ENCODE results near the gene CYP46A1. TPM values are rescaled to one million over a fixed set of nuclear protein-coding genes. Genes with fewer than 3 reads are reported as not detected.

The CYP46A1 gene
- total and polyA plus RNA-seq, 8 donors, result 1.0 to 5.2 (median 1.8) TPM

DNA sequence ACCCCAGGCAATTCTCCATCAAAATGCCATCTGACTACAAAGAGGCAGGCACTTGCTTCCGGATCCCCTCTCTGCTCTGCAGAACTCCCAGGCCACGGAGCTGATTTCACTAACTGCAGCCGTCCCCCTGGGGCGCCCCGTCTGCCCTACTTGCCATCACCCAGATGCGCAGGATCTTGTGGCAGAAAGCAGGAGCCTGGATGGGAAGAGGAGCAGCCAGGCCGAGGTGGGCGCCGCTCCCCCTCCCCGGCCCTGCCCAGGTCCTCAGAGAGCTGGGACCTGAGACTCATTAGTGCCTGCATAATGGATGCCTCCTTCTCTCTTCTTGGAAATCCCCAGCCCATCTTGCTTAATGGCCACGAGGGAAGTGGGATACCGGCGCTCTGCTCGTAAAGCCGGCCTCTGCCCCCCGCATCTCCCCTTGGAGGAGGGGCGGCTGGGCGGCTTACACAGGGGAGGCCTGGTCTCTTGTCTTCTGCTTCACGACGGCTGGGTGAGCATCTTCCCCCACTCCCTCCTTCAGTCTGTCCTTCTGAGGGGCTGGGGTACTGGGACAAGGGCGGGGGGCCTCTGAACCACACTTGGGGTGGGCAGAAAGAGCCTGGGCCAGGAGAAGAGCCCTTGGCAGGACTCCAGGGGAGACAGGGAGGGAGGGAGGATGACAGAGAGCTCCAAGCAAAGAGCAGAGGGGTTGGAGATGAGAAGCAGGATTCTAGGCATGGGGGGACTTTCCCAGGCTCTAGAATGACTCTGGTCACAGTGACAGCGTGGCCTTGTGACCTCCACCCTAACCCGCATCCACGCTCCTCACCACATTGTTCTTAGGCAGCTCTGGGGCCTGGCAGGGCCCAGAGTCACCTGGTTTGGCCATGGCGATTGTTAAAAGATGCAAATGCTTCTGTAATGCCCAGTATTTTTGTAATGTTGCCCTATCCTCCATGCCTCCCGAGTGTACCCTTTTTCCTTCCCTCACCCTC, 89.7 kb downstream of the CYP46A1 start:
- no peak for DNase-seq
- no peak overlapping the region for H3K27ac ChIP-seq
- intact Hi-C loops (cut with DNase I), result no loop called here

DNA sequence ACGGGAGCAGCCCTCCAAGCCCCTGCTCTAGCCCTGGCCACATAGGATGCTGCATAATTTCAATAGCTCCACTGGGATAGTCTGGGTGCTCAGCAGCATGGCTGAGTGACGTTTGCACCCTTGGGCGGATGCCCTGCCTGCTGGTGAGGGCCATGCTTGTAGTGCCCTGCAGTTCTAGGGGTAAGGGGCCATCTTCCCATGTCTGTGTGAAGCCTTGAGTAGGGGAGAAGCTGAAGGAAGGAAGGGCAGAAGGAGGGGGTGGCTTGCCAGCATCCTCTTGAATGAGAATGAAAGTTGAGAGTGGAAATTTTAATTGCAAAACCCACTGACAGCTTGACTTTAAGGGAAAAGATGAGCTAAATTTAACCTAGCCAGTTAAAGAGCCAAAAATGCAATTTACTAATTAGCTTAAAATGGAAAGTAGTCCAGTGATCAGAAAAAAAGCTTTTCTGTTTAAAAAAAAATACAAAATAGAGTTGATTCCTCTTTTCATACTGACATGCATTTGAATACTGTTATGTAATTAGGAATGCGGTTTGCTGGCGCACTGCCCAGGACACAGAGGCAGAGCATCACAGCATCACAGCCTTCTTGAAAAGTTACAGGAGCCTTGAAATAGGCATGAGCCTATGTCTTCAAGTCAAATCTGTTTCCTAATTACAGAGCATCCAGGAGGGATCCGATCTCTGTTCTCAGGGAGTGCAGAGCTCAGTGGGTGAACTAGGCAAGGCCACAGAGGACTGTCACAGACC, 90.6 kb downstream of the CYP46A1 start:
- no peak overlapping the region for H3K27ac ChIP-seq
- DNase-seq (no peak), FAIRE-seq (no peak), ATAC-seq (no peak)
- 54 to 64% methylated on average over 6 of the region's 6 CpGs for WGBS, 2 donors
- H3K36me3 ChIP-seq, result no peaks in the 10 kb centered on the region
- no peaks in the 10 kb centered on the region for H3K4me1 ChIP-seq
- TF ChIP-seq CTCF (IDR thresholded peaks at IDR 0.05), result no peak
- intact Hi-C loops (cut with DNase I), result no loop called here
- no peaks in the 10 kb centered on the region for H3K9me3 ChIP-seq
- H3K4me3 ChIP-seq, result no peak overlapping the region
- H3K27me3 ChIP-seq, result no peaks in the 10 kb centered on the region

More for the DNA sequence above, 89.7 kb downstream of the CYP46A1 start:
- no peaks in the 10 kb centered on the region for H3K36me3 ChIP-seq
- ATAC-seq (no peak), FAIRE-seq (no peak)
- H3K4me1 ChIP-seq, result no peaks in the 10 kb centered on the region
- H3K4me3 ChIP-seq, result no peak overlapping the region
- no peaks in the 10 kb centered on the region for H3K9me3 ChIP-seq
- 81 to 89% methylated on average over 26 of the region's 26 CpGs for WGBS, 2 donors
- no peak for TF ChIP-seq CTCF (IDR thresholded peaks at IDR 0.05)
- H3K27me3 ChIP-seq, result no peaks in the 10 kb centered on the region

GRCh38 chr14:99775351-99775750, 91.3 kb downstream of the CYP46A1 start:
- WGBS, 2 donors, result 82 to 94% methylated on average over 9 of the region's 9 CpGs
- Histone ChIP-seq H3K27me3 (no peaks in the 10 kb centered on the region), H3K27ac (no peak overlapping the region), H3K4me3 (no peak overlapping the region), H3K36me3 (no peaks in the 10 kb centered on the region), H3K4me1 (no peaks in the 10 kb centered on the region), H3K9me3 (no peaks in the 10 kb centered on the region)
- no peak for TF ChIP-seq CTCF (IDR thresholded peaks at IDR 0.05)
- DNase-seq (no peak), FAIRE-seq (no peak), ATAC-seq (no peak)
- intact Hi-C loops (cut with DNase I), result no loop called here

Other genes with a start within 250 kb of the CYP46A1 start
- gene SETD3, start 203.4 kb upstream of the CYP46A1 start, total RNA-seq, result 10 to 100 TPM; 24.9 to 32.7 (median 28.3) TPM
- 10 to 100 TPM; 14.0 to 24.5 TPM for gene SETD3, start 203.4 kb upstream of the CYP46A1 start, polyA plus RNA-seq
- 10 to 100 TPM; 14.0 to 23.4 (median 16.1) TPM for gene CCNK, start 202.9 kb upstream of the CYP46A1 start, total RNA-seq
- 10 to 100 TPM in 1 of 2 donors, 1 to 10 TPM in 1; 7.9 to 10.0 TPM for gene CCNK, start 202.9 kb upstream of the CYP46A1 start, polyA plus RNA-seq
- gene CCDC85C, start 80.1 kb upstream of the CYP46A1 start, total RNA-seq, result 10 to 100 TPM; 14.4 to 22.2 (median 17.6) TPM
- gene CCDC85C, start 80.1 kb upstream of the CYP46A1 start, polyA plus RNA-seq, result 10 to 100 TPM in 1 of 2 donors, 1 to 10 TPM in 1; 9.5 to 19.5 TPM
- gene HHIPL1, start 39.2 kb upstream of the CYP46A1 start, total RNA-seq, result 1 to 10 TPM in 1 of 6 donors, under 1 TPM in 5; 0.13 to 1.2 (median 0.29) TPM
- under 1 TPM; 0.09 to 0.23 TPM for gene HHIPL1, start 39.2 kb upstream of the CYP46A1 start, polyA plus RNA-seq
- gene EML1, start 109.1 kb downstream of the CYP46A1 start, total RNA-seq, result 10 to 100 TPM in 4 of 6 donors, 1 to 10 TPM in 2; 7.0 to 13.4 (median 11.6) TPM
- 1 to 10 TPM; 3.8 to 5.2 TPM for gene EML1, start 109.1 kb downstream of the CYP46A1 start, polyA plus RNA-seq